Upper lobe of right lung (tissue), 1 donor: Measurements from ENCODE around the gene COL13A1. TPM values are rescaled to one million over a fixed set of nuclear protein-coding genes. Genes with fewer than 3 reads are reported as not detected.

Experiments used
- ATAC-seq: fragments of 200-7000 bp; cut with Tn5 transposase; one replicate; pipeline ENCODE4 v1.9.1; 2020; ENCODE audit warnings: mild to moderate bottlenecking, moderate library complexity
- DNase-seq: peaks from one replicate; pipeline ENCODE4 v3.0.0-alpha.2; 2020
- H3K27ac ChIP-seq: fragments of 200-600 bp; one replicate; pipeline ENCODE4 v1.8.0; 2022
- H3K27me3 ChIP-seq: fragments of 200-600 bp; one replicate; pipeline ENCODE4 v1.8.0; 2022; ENCODE audit warnings: mild to moderate bottlenecking
- H3K36me3 ChIP-seq: fragments of 200-600 bp; one replicate; pipeline ENCODE4 v1.8.0; 2022
- H3K4me1 ChIP-seq: fragments of 200-600 bp; one replicate; pipeline ENCODE4 v1.8.0; 2022
- H3K4me3 ChIP-seq: fragments of 200-600 bp; one replicate; pipeline ENCODE4 v1.8.0; 2022; ENCODE audit warnings: mild to moderate bottlenecking
- H3K9me3 ChIP-seq: fragments of 200-600 bp; one replicate; pipeline ENCODE4 v1.8.0; 2022
- CTCF ChIP-seq: fragments of 200-600 bp; IDR thresholded peaks from one replicate; pipeline ENCODE4 v1.8.0; 2022; ENCODE audit warnings: antibody characterized with exemption
- intact Hi-C: fragments of 100-400 bp; cut with DNase I; formaldehyde crosslinking; loops from one replicate; pipeline ENCODE4 v1.11.0; 2022
- total RNA-seq: library from RNA; stranded (reverse); fragmentation: NEBNext Ultra II Directional; extraction: Animal tissue kit (Norgen Biotek cat#: 25700); gene quantifications from one replicate; pipeline ENCODE4 v1.2.1, GENCODE V29; 2021
- donor health status: DM: no; HTN: yes; CAD: no; lungs with severe emphysema.

The COL13A1 gene
- total RNA-seq, 1 donor from 2014 or later = 13.5 TPM

- no peak for TF ChIP-seq CTCF
- DNase-seq (no peak), ATAC-seq (no peak)
- H3K27ac ChIP-seq = no peak overlapping the region
- no peaks in the 10 kb centered on the region for H3K36me3 ChIP-seq
- H3K9me3 ChIP-seq = no peaks in the 10 kb centered on the region
- intact Hi-C loops = no loop called here
- H3K27me3 ChIP-seq = peaks cover 18% of the 10 kb centered on the region
- peaks cover 3% of the 10 kb centered on the region for H3K4me1 ChIP-seq
- H3K4me3 ChIP-seq = no peak overlapping the region
These were observed 6.0 kb downstream of the COL13A1 start for GRCh38 chr10:69807696-69808095.

- intact Hi-C loops = no loop called here
- ATAC-seq (no peak), DNase-seq (no peak)
- H3K9me3 ChIP-seq = no peaks in the 10 kb centered on the region
- H3K4me3 ChIP-seq = no peak overlapping the region
- no peaks in the 10 kb centered on the region for H3K36me3 ChIP-seq
- no peak for TF ChIP-seq CTCF
- H3K27me3 ChIP-seq = peaks cover 1% of the 10 kb centered on the region
- H3K27ac ChIP-seq = no peak overlapping the region
- H3K4me1 ChIP-seq = no peaks in the 10 kb centered on the region
These were observed 7.6 kb downstream of the COL13A1 start for GRCh38 chr10:69809318-69809717.

GRCh38 chr10:69810097-69810496, 8.4 kb downstream of the COL13A1 start:
- no peaks in the 10 kb centered on the region for H3K36me3 ChIP-seq
- no peaks in the 10 kb centered on the region for H3K4me1 ChIP-seq
- ATAC-seq = no peak
- H3K27me3 ChIP-seq = no peaks in the 10 kb centered on the region
- no peak for DNase-seq
- intact Hi-C loops = no loop called here
- no peaks in the 10 kb centered on the region for H3K9me3 ChIP-seq
- no peak for TF ChIP-seq CTCF
- no peak overlapping the region for H3K4me3 ChIP-seq
- no peak overlapping the region for H3K27ac ChIP-seq

GRCh38 chr10:69810675-69811397, 9.1 kb downstream of the COL13A1 start:
- Histone ChIP-seq H3K4me3 (no peak overlapping the region), H3K4me1 (no peaks in the 10 kb centered on the region), H3K27me3 (no peaks in the 10 kb centered on the region), H3K27ac (no peak overlapping the region), H3K9me3 (no peaks in the 10 kb centered on the region), H3K36me3 (no peaks in the 10 kb centered on the region)
- intact Hi-C loops = no loop called here
- no peak for DNase-seq
- no peak for TF ChIP-seq CTCF
- ATAC-seq = no peak

- DNase-seq (no peak), ATAC-seq (no peak)
- no peaks in the 10 kb centered on the region for H3K36me3 ChIP-seq
- H3K27me3 ChIP-seq = no peaks in the 10 kb centered on the region
- TF ChIP-seq CTCF = no peak
- H3K27ac ChIP-seq = no peak overlapping the region
- intact Hi-C loops = no loop called here
- no peaks in the 10 kb centered on the region for H3K9me3 ChIP-seq
- no peak overlapping the region for H3K4me3 ChIP-seq
- peaks cover 3% of the 10 kb centered on the region for H3K4me1 ChIP-seq
These were observed 11.9 kb downstream of the COL13A1 start for GRCh38 chr10:69813632-69814031.

- Histone ChIP-seq H3K27me3 (no peaks in the 10 kb centered on the region), H3K27ac (no peak overlapping the region), H3K36me3 (no peaks in the 10 kb centered on the region), H3K9me3 (no peaks in the 10 kb centered on the region), H3K4me3 (no peak overlapping the region), H3K4me1 (peaks cover 3% of the 10 kb centered on the region)
- no peak for TF ChIP-seq CTCF
- DNase-seq = no peak
- intact Hi-C loops = no loop called here
- no peak for ATAC-seq
These were observed 12.5 kb downstream of the COL13A1 start for GRCh38 chr10:69814251-69814650.
